Spinal cord (tissue), 10 donors: ENCODE measurements around the gene CDK11B. TPM values are rescaled to one million over a fixed set of nuclear protein-coding genes. Genes with fewer than 3 reads are reported as not detected.

Experiments used
- DNase-seq, 6 donors: peaks; one replicate each; pipeline versions ENCODE4 v3.0.0 to v3.0.0-alpha.2; 2013 to 2015; ENCODE audit warnings: low spot score in 6 of 6, low read depth in 4 of 6
- H3K27ac ChIP-seq: one replicate; pipeline ENCODE4 v1.5.1; 2013; ENCODE audit warnings: low read depth, low read length, control low read depth
- H3K27me3 ChIP-seq: one replicate; pipeline ENCODE4 v1.6.1; 2013; ENCODE audit warnings: low read length; ENCODE audit not compliant: control insufficient read depth, insufficient read depth
- H3K36me3 ChIP-seq: one replicate; pipeline ENCODE4 v1.6.1; 2013; ENCODE audit warnings: low read length; ENCODE audit not compliant: control insufficient read depth, insufficient read depth
- H3K4me1 ChIP-seq: one replicate; pipeline ENCODE4 v1.6.1; 2013; ENCODE audit warnings: low read length; ENCODE audit not compliant: control insufficient read depth, insufficient read depth
- H3K4me3 ChIP-seq: one replicate; pipeline ENCODE4 v1.5.1; 2013; ENCODE audit warnings: low read depth, low read length, control low read depth
- H3K9me3 ChIP-seq: one replicate; pipeline ENCODE4 v1.6.1; 2013; ENCODE audit warnings: low read length; ENCODE audit not compliant: control insufficient read depth, insufficient read depth
- WGBS: methylation state at CpG from one replicate; pipeline ENCODE4 v1.1.5; 2013; ENCODE audit warnings: missing lambda C conversion rate; ENCODE audit not compliant: insufficient coverage; 5-methylcytosine and 5-hydroxymethylcytosine counted together
- polyA plus RNA-seq, 2 donors: library from polyadenylated mRNA; unstranded; fragments of 120-200 nt; gene quantifications; one replicate each; pipeline ENCODE4 v1.2.1, GENCODE V29; 2013; ENCODE audit not compliant: insufficient read length in 2 of 2
- total RNA-seq, 2 donors: library from RNA; depleted of rRNA in 1 of 2; stranded (reverse); fragments of 120-200 nt in 1 of 2; fragments of >200 nt in 1 of 2; gene quantifications; one replicate each; pipeline versions ENCODE4 v1.2.3 to v1.2.4, GENCODE V29; 2013 to 2014
- donor health status: healthy.

CDK11B gene
- total and polyA plus RNA-seq, 4 donors = 7.0 to 44.5 (median 29.6) TPM

GRCh38 chr1:1594602-1595260 lies 64.1 kb downstream of the CDK11B start:
- H3K36me3 ChIP-seq = peaks cover 7% of the 10 kb centered on the region
- WGBS = 58% methylated on average over 10 of the region's 10 CpGs
- no peak for DNase-seq

GRCh38 chr1:1593834-1594601 lies 64.8 kb downstream of the CDK11B start:
- Histone ChIP-seq H3K27ac (no peak overlapping the region), H3K36me3 (peaks cover 7% of the 10 kb centered on the region), H3K27me3 (peaks cover 21% of the 10 kb centered on the region), H3K4me3 (no peak overlapping the region), H3K4me1 (peaks cover 21% of the 10 kb centered on the region), H3K9me3 (no peaks in the 10 kb centered on the region)
- no peak for DNase-seq
- WGBS = 80% methylated on average over 24 of the region's 24 CpGs

More at GRCh38 chr1:1594602-1595260, 64.1 kb downstream of the CDK11B start:
- Histone ChIP-seq H3K4me1 (peaks cover 24% of the 10 kb centered on the region), H3K27ac (no peak overlapping the region), H3K4me3 (no peak overlapping the region), H3K9me3 (no peaks in the 10 kb centered on the region), H3K27me3 (peaks cover 24% of the 10 kb centered on the region)

DNA sequence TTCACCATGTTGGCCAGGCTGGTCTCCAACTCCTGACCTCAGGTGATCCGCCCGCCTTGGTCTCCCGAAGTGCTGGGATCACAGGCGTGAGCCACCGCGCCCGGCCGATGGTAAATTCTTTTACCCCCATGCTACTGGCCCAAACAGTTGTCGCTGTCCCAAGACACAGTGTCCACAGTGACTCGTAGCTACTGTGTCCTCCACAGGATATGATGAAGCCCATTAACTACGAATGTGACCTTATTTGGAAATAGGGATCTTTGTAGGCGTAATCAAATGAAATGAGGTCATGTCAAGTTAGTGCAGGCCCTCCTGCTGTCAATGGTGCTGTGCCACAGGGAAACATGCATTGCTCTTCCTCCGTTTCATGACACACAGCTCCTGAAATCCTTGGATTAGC lies 67.4 kb downstream of the CDK11B start:
- H3K4me1 ChIP-seq = no peaks in the 10 kb centered on the region
- no peak for DNase-seq
- no peak overlapping the region for H3K27ac ChIP-seq
- 93% methylated on average over 8 of the region's 13 CpGs for WGBS
- H3K4me3 ChIP-seq = no peak overlapping the region
- H3K9me3 ChIP-seq = no peaks in the 10 kb centered on the region
- peaks cover under 1% of the 10 kb centered on the region for H3K27me3 ChIP-seq
- no peaks in the 10 kb centered on the region for H3K36me3 ChIP-seq

Other genes with a start within 250 kb of the CDK11B start
- 1 to 10 TPM; 1.8 to 6.7 TPM for gene ANKRD65, start 237.7 kb downstream of the CDK11B start, total RNA-seq
- 10 to 100 TPM; 10.6 to 10.8 TPM for gene ANKRD65, start 237.7 kb downstream of the CDK11B start, polyA plus RNA-seq
- 10 to 100 TPM; 11.4 to 34.5 TPM for gene VWA1, start 223.3 kb downstream of the CDK11B start, total RNA-seq
- gene VWA1, start 223.3 kb downstream of the CDK11B start, polyA plus RNA-seq = 10 to 100 TPM; 53.0 to 67.0 TPM
- under 1 TPM; 0.10 to 0.72 TPM for gene ATAD3C, start 209.3 kb downstream of the CDK11B start, total RNA-seq
- gene ATAD3C, start 209.3 kb downstream of the CDK11B start, polyA plus RNA-seq = 1 to 10 TPM in 1 of 2 donors, under 1 TPM in 1; 0.68 to 2.3 TPM
- gene ATAD3B, start 187.2 kb downstream of the CDK11B start, total RNA-seq = 10 to 100 TPM in 1 of 2 donors, 1 to 10 TPM in 1; 9.8 to 19.7 TPM
- 10 to 100 TPM; 18.4 to 37.8 TPM for gene ATAD3B, start 187.2 kb downstream of the CDK11B start, polyA plus RNA-seq
- 10 to 100 TPM in 1 of 2 donors, 1 to 10 TPM in 1; 9.0 to 22.0 TPM for gene ATAD3A, start 146.8 kb downstream of the CDK11B start, total RNA-seq
- 10 to 100 TPM; 33.0 to 45.7 TPM for gene ATAD3A, start 146.8 kb downstream of the CDK11B start, polyA plus RNA-seq
- 10 to 100 TPM; 10.2 to 12.3 TPM for gene TMEM240, start 118.4 kb downstream of the CDK11B start, total RNA-seq
- 10 to 100 TPM; 43.5 to 47.7 TPM for gene TMEM240, start 118.4 kb downstream of the CDK11B start, polyA plus RNA-seq
- gene SSU72, start 84.1 kb downstream of the CDK11B start, total RNA-seq = 10 to 100 TPM; 42.1 to 54.3 TPM
- gene SSU72, start 84.1 kb downstream of the CDK11B start, polyA plus RNA-seq = 100 to 1,000 TPM; 112 to 121 TPM
- 1 to 10 TPM; 4.8 to 6.0 TPM for gene FNDC10, start 58.9 kb downstream of the CDK11B start, total RNA-seq
- 10 to 100 TPM; 43.6 to 44.0 TPM for gene FNDC10, start 58.9 kb downstream of the CDK11B start, polyA plus RNA-seq
- 10 to 100 TPM; 27.0 to 72.2 TPM for gene MIB2, start 43.5 kb downstream of the CDK11B start, total RNA-seq
- 100 to 1,000 TPM in 1 of 2 donors, 10 to 100 TPM in 1; 83.3 to 100 TPM for gene MIB2, start 43.5 kb downstream of the CDK11B start, polyA plus RNA-seq
- gene MMP23B, start 26.8 kb downstream of the CDK11B start, total RNA-seq = 10 to 100 TPM in 1 of 2 donors, 1 to 10 TPM in 1; 5.9 to 13.2 TPM
- 1 to 10 TPM; 2.6 to 8.5 TPM for gene MMP23B, start 26.8 kb downstream of the CDK11B start, polyA plus RNA-seq
- gene SLC35E2B, start 33.8 kb upstream of the CDK11B start, total RNA-seq = 10 to 100 TPM; 46.2 to 49.9 TPM
- gene SLC35E2B, start 33.8 kb upstream of the CDK11B start, polyA plus RNA-seq = 100 to 1,000 TPM in 1 of 2 donors, 10 to 100 TPM in 1; 91.9 to 123 TPM
- gene CDK11A, start 65.4 kb upstream of the CDK11B start, total RNA-seq = 10 to 100 TPM in 1 of 2 donors, 1 to 10 TPM in 1; 6.8 to 16.0 TPM
- 10 to 100 TPM; 36.5 to 41.4 TPM for gene CDK11A, start 65.4 kb upstream of the CDK11B start, polyA plus RNA-seq
- 10 to 100 TPM; 29.9 to 40.4 TPM for gene NADK, start 119.5 kb upstream of the CDK11B start, total RNA-seq
- gene NADK, start 119.5 kb upstream of the CDK11B start, polyA plus RNA-seq = 10 to 100 TPM; 56.2 to 65.1 TPM
- gene GNB1, start 232.1 kb upstream of the CDK11B start, total RNA-seq = 100 to 1,000 TPM; 129 to 238 TPM
- 100 to 1,000 TPM; 634 to 651 TPM for gene GNB1, start 232.1 kb upstream of the CDK11B start, polyA plus RNA-seq